GM10266 (cell line): ENCODE results near the gene SERPINA7.
"Not testable (repeated sequence)": the region's sequence is repeated elsewhere in the genome, so short reads cannot be mapped to it uniquely, and the experiment has no call there.

Experiments used
- DNase-seq: peaks from one replicate; pipeline ENCODE4 v3.0.0; 2012; ENCODE audit errors: extremely low spot score
- TF ChIP-seq, protein P1 (sequence below): IDR thresholded peaks from 2 replicates; pipeline ENCODE4 v1.5.1; 2012; ENCODE audit warnings: mild to moderate bottlenecking, low read depth; ENCODE audit not compliant: control insufficient read depth, insufficient read depth; ENCODE audit errors: missing control alignments

SERPINA7 gene

GRCh38 chrX:106005684-106006083 lies 32.8 kb downstream of the SERPINA7 start:
- TF ChIP-seq, protein P1, sequence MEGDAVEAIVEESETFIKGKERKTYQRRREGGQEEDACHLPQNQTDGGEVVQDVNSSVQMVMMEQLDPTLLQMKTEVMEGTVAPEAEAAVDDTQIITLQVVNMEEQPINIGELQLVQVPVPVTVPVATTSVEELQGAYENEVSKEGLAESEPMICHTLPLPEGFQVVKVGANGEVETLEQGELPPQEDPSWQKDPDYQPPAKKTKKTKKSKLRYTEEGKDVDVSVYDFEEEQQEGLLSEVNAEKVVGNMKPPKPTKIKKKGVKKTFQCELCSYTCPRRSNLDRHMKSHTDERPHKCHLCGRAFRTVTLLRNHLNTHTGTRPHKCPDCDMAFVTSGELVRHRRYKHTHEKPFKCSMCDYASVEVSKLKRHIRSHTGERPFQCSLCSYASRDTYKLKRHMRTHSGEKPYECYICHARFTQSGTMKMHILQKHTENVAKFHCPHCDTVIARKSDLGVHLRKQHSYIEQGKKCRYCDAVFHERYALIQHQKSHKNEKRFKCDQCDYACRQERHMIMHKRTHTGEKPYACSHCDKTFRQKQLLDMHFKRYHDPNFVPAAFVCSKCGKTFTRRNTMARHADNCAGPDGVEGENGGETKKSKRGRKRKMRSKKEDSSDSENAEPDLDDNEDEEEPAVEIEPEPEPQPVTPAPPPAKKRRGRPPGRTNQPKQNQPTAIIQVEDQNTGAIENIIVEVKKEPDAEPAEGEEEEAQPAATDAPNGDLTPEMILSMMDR = no peak
- no peak for DNase-seq

DNA sequence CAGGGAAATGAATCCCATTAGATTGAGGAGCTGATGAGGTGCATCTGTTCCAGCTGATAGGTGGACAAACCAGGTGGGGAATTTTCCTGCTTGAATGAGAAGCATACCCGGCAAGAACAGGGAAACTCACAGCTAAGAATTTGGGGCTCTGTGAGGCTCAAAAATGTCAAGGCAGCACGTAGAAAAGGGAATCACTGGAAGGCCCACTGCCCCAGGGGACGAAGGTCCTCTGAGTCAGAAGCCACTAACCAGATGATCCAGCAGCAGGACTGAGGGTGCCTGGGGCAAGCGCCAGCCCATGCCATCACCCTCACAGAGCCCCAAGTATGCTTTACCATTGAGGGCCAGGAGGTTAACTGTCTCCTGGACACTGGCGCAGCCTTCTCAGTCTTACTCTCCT lies 37.9 kb downstream of the SERPINA7 start:
- DNase-seq = not testable (repeated sequence)

- TF ChIP-seq, protein P1 = no peak
Measured at GRCh38 chrX:106000203-106000602, 38.3 kb downstream of the SERPINA7 start.

GRCh38 chrX:105999294-105999693 lies 39.2 kb downstream of the SERPINA7 start:
- TF ChIP-seq, protein P1 = no peak
- DNase-seq = no peak

More at GRCh38 chrX:106000203-106000602, 38.3 kb downstream of the SERPINA7 start:
- no peak for DNase-seq

- not testable (repeated sequence) for DNase-seq
Measured at GRCh38 chrX:105988487-105988886, 50.0 kb downstream of the SERPINA7 start.
